Activated CD4-positive, alpha-beta T cell treated with anti-CD3 and anti-CD28 coated beads, Interleukin-2, amount 10 ng/mL, durations not matched to agents 7 days and 5 days (primary cell): ENCODE results near the gene INPP1. TPM values are rescaled to one million over a fixed set of nuclear protein-coding genes. Genes with fewer than 3 reads are reported as not detected.

Source experiments
- total RNA-seq, 2 experiments: library from RNA; stranded (reverse); gene quantifications; one replicate each; pipeline ENCODE4 v1.2.3, GENCODE V29; 2021

The INPP1 gene
- total RNA-seq, 2 experiments from 2014 or later = 6.7 to 6.9 TPM

Other genes starting within 250 kb of the INPP1 start
- 10 to 100 TPM; 13.3 to 14.5 TPM for gene HIBCH, start 23.8 kb upstream of the INPP1 start, total RNA-seq
- 10 to 100 TPM; 42.3 to 42.8 TPM for gene MFSD6, start 64.8 kb downstream of the INPP1 start, total RNA-seq
- 10 to 100 TPM; 22.8 to 23.5 TPM for gene NEMP2, start 191.1 kb downstream of the INPP1 start, total RNA-seq